Fibroblast of lung (primary cell): ENCODE measurements around the gene TMEM242. TPM values are rescaled to one million over a fixed set of nuclear protein-coding genes. Genes with fewer than 3 reads are reported as not detected.
A peak's percentile ranks its signal among the peaks of the same experiment; 100 is the strongest.

ENCODE experiments used
- DNase-seq, 2 donors: peaks; one replicate each; pipeline versions ENCODE4 v3.0.0 to v3.0.0-alpha.2; 2010; ENCODE audit warnings: low read depth in 2 of 2
- H2AFZ ChIP-seq: 2 replicates; pipeline ENCODE4 v1.5.1; 2012; ENCODE audit warnings: low read length, control low read depth, inconsistent platforms
- H3K27ac ChIP-seq: 2 replicates; pipeline ENCODE4 v1.5.1; 2011; ENCODE audit warnings: low read length, control low read depth; ENCODE audit not compliant: insufficient read depth
- H3K27me3 ChIP-seq: 2 replicates; pipeline ENCODE4 v1.5.1; 2011; ENCODE audit warnings: mild to moderate bottlenecking, low read length; ENCODE audit not compliant: control insufficient read depth, insufficient read depth
- H3K36me3 ChIP-seq: 2 replicates; pipeline ENCODE4 v1.5.1; 2011; ENCODE audit warnings: low read length; ENCODE audit not compliant: control insufficient read depth, insufficient read depth
- H3K4me1 ChIP-seq: 2 replicates; pipeline ENCODE4 v1.5.1; 2011; ENCODE audit warnings: low read length; ENCODE audit not compliant: control insufficient read depth, insufficient read depth; ENCODE audit errors: extremely low read depth
- H3K4me2 ChIP-seq: 2 replicates; pipeline ENCODE4 v1.5.1; 2011; ENCODE audit warnings: low read length, control low read depth; ENCODE audit not compliant: insufficient read depth; ENCODE audit errors: extremely low read depth
- H3K4me3 ChIP-seq, 4 experiments: fragments of 200-600 bp in 1 of 4; sonication (generic) in 1 of 4; replicated peaks in 1 of 4; 2 replicates each; pipeline ENCODE4 v1.5.1; 2011 to 2016; ENCODE audit warnings: low read length in 4 of 4, low read depth in 3 of 4, mild to moderate bottlenecking in 3 of 4, control low read depth in 2 of 4, inconsistent platforms in 1 of 4, mixed read lengths in 1 of 4; ENCODE audit not compliant: insufficient read depth in 1 of 4; ENCODE audit errors: control extremely low read depth in 1 of 4
- H3K79me2 ChIP-seq: 2 replicates; pipeline ENCODE4 v1.5.1; 2012; ENCODE audit warnings: mild to moderate bottlenecking, low read length, inconsistent platforms; ENCODE audit not compliant: control insufficient read depth, insufficient read depth
- H3K9ac ChIP-seq: 2 replicates; pipeline ENCODE4 v1.5.1; 2011; ENCODE audit warnings: mild to moderate bottlenecking, low read length, control low read depth; ENCODE audit not compliant: insufficient read depth
- H3K9me3 ChIP-seq: 2 replicates; pipeline ENCODE4 v1.5.1; 2012; ENCODE audit warnings: low read depth, low read length; ENCODE audit not compliant: control insufficient read depth, insufficient read depth
- H4K20me1 ChIP-seq: 2 replicates; pipeline ENCODE4 v1.5.1; 2011; ENCODE audit warnings: low read length; ENCODE audit not compliant: control insufficient read depth, insufficient read depth; ENCODE audit errors: extremely low read depth
- EZH2 ChIP-seq: IDR thresholded peaks from 2 replicates; pipeline ENCODE4 v1.5.1; 2012; ENCODE audit warnings: low read length, control low read depth, mild to moderate bottlenecking; ENCODE audit errors: missing control alignments
- polyA minus RNA-seq: library from RNA; depleted of rRNA, polyadenylated mRNA; stranded (reverse); fragments of >200 nt; gene quantifications from 2 replicates; pipeline ENCODE4 v1.2.3, GENCODE V29; 2011; ENCODE audit warnings: low replicate concordance
- polyA plus RNA-seq, 2 donors: library from polyadenylated mRNA; depleted of rRNA in 1 of 2; stranded (reverse) in 1 of 2; unstranded in 1 of 2; fragments of >200 nt; gene quantifications; 2 replicates each; pipeline ENCODE4 v1.2.1, GENCODE V29; 2011 to 2012; ENCODE audit warnings: missing spikeins in 1 of 2
- total RNA-seq: library from RNA; depleted of rRNA; stranded (reverse); fragments of >200 nt; gene quantifications from 2 replicates; pipeline ENCODE4 v1.2.1, GENCODE V29; 2014
- TF ChIP-seq, protein P1 (sequence below), 2 donors: IDR thresholded peaks in 1 of 2; conservative IDR thresholded peaks in 1 of 2; 1 replicate in 1 of 2; 2 replicates in 1 of 2; pipeline ENCODE4 v1.5.1; 2011 to 2012; ENCODE audit warnings: low read length in 2 of 2, control low read depth in 1 of 2, inconsistent platforms in 1 of 2, low read depth in 1 of 2, mild to moderate bottlenecking in 1 of 2

Gene TMEM242
- total RNA-seq (6.4 and 7.3 TPM in 2 replicates), polyA plus RNA-seq (6.3 and 7.8 TPM in 2 replicates), polyA minus RNA-seq (0.33 TPM in 1 of 2 replicates, not detected in the other)
- polyA plus RNA-seq (2012), result 6.4 and 7.1 TPM in 2 replicates

DNA sequence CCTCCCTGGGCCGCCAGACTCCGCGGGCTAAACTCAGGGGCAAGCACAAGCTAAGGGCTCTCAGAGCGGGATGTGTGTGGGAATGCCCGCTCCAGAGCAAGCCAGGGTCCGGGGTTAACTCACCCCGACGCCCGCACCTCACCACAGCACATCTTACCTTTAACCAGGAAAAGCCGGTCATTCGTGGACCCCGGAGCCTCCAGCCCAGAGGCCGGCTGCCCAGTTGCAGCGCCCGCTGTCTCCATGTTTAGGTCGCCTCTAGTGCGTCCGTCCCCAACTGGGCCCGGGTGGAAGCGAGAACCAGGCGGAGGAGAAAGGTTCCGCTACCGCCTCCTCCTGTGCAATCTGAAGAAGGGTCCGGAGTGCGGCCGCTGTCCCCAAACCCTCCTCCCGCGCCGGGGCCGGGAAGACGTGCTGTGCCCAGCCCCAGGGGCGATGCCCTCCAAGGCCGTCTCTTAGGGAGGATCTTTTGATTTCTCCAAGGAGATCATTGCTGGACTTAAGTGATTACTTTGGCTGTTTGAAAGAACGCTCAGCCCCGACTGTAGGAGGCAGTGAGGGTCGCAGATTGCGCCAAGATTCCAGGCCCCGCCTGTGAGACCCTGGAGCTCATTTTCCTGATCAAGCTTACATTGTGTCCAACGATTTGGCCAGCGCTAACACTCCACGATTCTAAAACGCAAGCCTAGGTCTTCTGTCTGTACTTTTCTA, at the start of gene TMEM242:
Gene TMEM242, minus strand, starts transcription at position 265 of the 711 bp plus-strand sequence. Its CDS starts 20 bp downstream, at position 245.
- H3K4me2 ChIP-seq, result peak within 1 kb of the TSS; percentile 95

DNA sequence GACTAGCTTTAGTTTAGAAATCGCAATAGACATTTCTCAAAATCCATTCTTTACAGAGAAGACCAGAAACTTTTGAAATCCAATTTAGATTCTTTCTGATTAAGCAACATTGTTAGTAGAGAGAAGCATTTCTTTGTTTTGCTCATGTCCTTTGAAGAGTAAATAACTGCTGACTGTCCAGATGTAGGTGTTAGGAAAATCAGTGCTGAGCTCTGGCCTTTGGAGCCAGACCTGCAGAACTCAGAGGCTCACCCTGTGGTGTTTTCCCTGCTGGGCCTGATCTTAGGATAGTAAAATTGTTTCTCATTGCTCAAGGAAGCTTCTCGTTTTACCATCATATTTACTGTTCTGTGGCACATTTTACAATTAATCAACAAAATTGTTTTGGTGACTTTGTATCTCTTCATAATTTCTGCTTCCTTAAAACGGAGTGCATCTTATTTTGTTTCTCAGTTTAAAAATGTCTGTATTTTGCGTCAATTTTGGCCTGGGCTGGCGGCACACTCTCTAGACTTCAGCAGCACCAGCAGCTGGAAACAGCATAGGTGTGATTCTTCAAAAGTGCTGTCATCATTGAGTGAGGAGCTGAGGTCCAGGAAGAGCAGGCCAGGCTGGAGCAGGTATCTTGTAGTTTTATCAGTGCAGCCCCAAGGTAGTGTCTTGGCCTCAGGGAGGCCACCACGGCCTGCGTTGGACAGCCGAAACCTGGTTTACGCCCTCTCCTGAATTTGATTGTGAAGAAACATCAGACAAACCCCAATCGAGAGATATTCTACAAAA, 49.4 kb upstream of the TMEM242 start:
- no peaks in the 10 kb centered on the region for H3K4me1 ChIP-seq
- no peaks in the 10 kb centered on the region for H3K79me2 ChIP-seq
- H3K36me3 ChIP-seq, result no peaks in the 10 kb centered on the region
- H3K9me3 ChIP-seq, result no peaks in the 10 kb centered on the region
- DNase-seq, result no peak
- H2AFZ ChIP-seq, result no peak overlapping the region
- no peak overlapping the region for H3K9ac ChIP-seq
- H3K27me3 ChIP-seq, result no peaks in the 10 kb centered on the region
- no peak overlapping the region for H3K27ac ChIP-seq
- no peak overlapping the region for H3K4me2 ChIP-seq
- no peaks in the 10 kb centered on the region for H4K20me1 ChIP-seq
- no peak overlapping the region for H3K4me3 ChIP-seq
- TF ChIP-seq, protein P1, sequence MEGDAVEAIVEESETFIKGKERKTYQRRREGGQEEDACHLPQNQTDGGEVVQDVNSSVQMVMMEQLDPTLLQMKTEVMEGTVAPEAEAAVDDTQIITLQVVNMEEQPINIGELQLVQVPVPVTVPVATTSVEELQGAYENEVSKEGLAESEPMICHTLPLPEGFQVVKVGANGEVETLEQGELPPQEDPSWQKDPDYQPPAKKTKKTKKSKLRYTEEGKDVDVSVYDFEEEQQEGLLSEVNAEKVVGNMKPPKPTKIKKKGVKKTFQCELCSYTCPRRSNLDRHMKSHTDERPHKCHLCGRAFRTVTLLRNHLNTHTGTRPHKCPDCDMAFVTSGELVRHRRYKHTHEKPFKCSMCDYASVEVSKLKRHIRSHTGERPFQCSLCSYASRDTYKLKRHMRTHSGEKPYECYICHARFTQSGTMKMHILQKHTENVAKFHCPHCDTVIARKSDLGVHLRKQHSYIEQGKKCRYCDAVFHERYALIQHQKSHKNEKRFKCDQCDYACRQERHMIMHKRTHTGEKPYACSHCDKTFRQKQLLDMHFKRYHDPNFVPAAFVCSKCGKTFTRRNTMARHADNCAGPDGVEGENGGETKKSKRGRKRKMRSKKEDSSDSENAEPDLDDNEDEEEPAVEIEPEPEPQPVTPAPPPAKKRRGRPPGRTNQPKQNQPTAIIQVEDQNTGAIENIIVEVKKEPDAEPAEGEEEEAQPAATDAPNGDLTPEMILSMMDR (conservative IDR thresholded peaks at IDR 0.05 in 1 of 2, IDR thresholded peaks at IDR 0.05 in 1 of 2; ENCODE audit: low read depth in 1 of 2, low read length in 2 of 2), result no peak
- TF ChIP-seq EZH2, result no peak

More for the DNA sequence above, at the start of gene TMEM242:
- peak; percentile 95 to 96 for DNase-seq
- H3K9ac ChIP-seq, result peak within 1 kb of the TSS; percentile 79
- peak within 1 kb of the TSS; percentile 95 for H2AFZ ChIP-seq
- H3K4me3 ChIP-seq, result peak within 1 kb of the TSS; percentile 73 to 99 (median 92)
- no peaks in the 10 kb centered on the region for H3K9me3 ChIP-seq
- H3K36me3 ChIP-seq, result no peaks in the 10 kb centered on the region
- no peak for TF ChIP-seq EZH2
- TF ChIP-seq, protein P1 (conservative IDR thresholded peaks at IDR 0.05 in 1 of 2, IDR thresholded peaks at IDR 0.05 in 1 of 2; ENCODE audit: low read depth in 1 of 2, low read length in 2 of 2), result peak; percentile 41 to 42
- no peaks in the 10 kb centered on the region for H3K4me1 ChIP-seq
- H4K20me1 ChIP-seq, result no peaks in the 10 kb centered on the region
- H3K27ac ChIP-seq, result peak within 1 kb of the TSS; percentile 90
- H3K79me2 ChIP-seq, result peaks cover 2% of the 10 kb centered on the region
- no peaks in the 10 kb centered on the region for H3K27me3 ChIP-seq

DNA sequence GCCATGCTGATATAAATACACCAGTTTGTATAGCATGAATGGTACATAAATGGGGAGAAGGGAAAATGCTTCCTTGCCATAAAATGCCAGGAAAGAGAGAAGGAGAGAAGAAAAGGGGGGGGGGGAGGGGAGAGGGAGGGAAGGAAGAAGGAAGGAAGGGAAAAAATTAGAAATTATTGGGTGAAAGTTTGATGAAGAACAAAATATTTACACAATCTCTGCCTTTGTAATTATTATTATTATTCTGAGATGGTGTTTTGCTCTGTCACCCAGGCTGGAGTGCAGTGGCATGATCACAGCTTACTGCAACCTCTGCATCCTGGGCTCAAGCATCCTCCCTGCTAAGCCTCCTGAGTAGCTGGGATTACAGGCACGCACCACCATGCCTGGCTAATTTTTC, 47.4 kb upstream of the TMEM242 start:
- no peak for DNase-seq
- Histone ChIP-seq H3K9me3 (no peaks in the 10 kb centered on the region), H4K20me1 (no peaks in the 10 kb centered on the region), H3K27ac (no peak overlapping the region), H3K4me3 (no peak overlapping the region), H3K36me3 (no peaks in the 10 kb centered on the region), H3K79me2 (no peaks in the 10 kb centered on the region), H3K27me3 (no peaks in the 10 kb centered on the region), H3K9ac (no peak overlapping the region), H2AFZ (no peak overlapping the region), H3K4me1 (no peaks in the 10 kb centered on the region), H3K4me2 (no peak overlapping the region)
- TF ChIP-seq, protein P1 (conservative IDR thresholded peaks at IDR 0.05 in 1 of 2, IDR thresholded peaks at IDR 0.05 in 1 of 2; ENCODE audit: low read depth in 1 of 2, low read length in 2 of 2), result no peak
- no peak for TF ChIP-seq EZH2
